DMS114 treated with DMSO at 0.1 percent for 48 hours (cell line): ENCODE results near the gene KITLG.
"Not testable (repeated sequence)": the region's sequence is repeated elsewhere in the genome, so short reads cannot be mapped to it uniquely, and the experiment has no call there.

Source experiments
- DNase-seq: peaks from one replicate; lab custom pipeline; 2025; ENCODE audit not compliant: unreplicated experiment; lab: John Stamatoyannopoulos, UW

Gene KITLG

DNA sequence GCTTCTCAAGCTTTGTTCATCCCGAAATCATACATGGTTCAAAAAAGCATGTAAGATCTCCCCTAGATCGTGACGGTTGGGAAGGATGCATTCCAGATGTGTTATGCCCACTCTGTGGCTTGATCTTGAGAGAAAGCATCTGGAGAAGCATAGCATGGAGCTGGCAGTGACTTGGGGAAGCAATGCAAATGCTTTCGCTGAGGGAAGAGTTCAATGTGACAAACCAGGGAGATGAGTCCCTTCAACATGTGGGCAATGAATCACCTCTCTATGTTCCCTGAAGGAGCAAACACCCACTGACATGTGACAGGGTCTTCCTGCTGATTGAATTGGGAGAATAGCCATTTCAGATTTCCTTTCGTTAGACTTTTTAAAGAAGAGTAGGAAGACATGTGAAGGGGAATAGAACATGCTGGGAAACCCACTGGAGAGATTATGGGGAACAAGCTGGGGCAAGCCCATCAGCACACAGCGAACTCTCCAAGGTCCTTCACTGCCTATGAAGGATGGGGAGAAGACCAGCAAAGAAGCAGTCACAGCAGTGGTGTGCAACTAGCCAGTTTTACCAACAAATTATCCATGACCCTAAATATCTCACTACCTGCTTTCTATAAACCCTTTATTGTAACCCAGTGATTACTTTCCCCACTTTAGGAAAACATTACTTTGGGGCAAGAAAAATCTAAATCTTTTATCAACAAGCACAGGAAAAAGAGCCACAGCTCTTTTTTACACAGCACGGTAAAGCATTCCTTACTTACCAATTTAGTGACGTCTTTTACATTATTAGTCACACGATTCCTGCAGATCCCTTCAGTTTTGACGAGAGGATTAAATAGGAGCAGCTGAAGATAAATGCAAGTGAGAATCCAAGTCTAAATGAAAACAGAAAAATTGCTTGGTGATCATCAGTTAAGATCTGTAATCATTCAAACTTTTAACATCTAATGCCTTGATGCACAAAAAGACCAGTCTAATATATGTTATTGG, 35.0 kb downstream of the KITLG start:
- no peak for DNase-seq

DNA sequence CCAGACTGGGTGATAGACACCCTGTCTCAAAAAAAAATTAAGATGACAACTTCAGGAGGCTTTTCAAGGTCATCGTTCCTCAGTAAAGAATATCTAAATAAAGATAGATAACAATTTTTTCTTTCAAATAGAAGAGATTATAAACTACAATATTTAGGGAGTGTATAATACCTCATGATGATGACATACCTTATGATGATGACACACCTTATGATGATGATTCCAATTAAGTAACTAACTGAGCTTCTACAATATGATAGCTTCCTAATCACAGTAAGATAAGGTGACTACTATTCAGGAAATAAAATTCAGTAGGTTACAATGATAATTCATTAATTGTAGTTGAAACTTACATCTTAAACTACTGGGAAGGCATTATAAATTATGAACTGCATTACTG, 40.4 kb downstream of the KITLG start:
- DNase-seq, result no peak

DNA sequence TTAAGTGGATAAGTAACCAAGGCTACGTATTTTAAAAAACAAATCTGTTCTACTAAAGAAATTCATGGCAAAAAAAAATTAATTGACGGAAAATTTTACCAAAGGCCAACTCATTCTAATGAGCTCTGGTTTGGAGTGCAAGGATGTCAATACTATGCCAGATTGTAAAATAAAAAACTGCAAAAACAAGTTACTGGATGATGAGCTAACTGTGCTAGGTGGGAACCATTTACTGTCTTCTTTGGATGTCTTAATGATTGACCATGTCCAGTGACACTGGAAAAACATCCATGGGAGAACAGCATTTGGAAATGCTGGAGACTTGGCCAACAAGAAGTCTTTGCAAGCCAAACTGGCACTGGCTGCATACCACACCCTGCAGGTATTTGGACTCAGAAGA, 41.6 kb downstream of the KITLG start:
- DNase-seq, result no peak

DNA sequence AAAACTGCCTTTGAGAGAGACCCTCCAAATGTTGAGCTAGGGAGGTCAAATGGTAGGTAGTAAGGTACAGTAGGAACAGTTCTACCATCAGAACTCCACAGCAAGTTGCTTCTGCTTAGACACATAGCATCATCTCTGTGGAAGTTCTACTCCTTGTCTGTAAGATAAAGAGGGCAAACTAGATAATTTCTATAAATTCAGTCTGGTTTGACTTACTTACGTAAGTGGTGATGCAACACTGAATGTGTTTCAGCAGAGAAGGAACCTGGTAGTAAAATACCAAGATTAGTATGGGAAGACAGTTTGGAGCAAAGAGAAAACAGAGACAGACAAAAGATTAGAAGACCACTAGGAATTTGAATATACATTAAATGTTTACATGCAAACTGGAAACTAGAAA, 42.0 kb downstream of the KITLG start:
- DNase-seq, result no peak

DNA sequence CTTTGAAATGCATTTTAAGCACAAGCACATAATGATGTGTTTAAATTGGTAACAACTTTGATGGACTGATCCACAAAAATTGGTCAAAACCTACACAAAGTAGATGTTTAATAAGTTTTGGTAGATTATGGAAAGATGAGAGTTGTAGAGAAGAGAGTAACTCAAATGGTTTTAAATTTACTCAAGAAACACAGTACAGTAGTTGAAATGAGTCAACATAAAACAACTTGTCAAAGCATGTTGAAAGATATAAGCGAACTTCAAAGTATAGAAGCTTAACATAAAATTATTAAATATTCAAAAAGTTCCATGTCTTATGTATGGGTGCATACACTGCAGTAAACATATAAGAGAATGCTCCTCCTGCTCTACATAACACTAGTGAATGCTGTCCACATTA, 49.4 kb downstream of the KITLG start:
- no peak for DNase-seq

DNA sequence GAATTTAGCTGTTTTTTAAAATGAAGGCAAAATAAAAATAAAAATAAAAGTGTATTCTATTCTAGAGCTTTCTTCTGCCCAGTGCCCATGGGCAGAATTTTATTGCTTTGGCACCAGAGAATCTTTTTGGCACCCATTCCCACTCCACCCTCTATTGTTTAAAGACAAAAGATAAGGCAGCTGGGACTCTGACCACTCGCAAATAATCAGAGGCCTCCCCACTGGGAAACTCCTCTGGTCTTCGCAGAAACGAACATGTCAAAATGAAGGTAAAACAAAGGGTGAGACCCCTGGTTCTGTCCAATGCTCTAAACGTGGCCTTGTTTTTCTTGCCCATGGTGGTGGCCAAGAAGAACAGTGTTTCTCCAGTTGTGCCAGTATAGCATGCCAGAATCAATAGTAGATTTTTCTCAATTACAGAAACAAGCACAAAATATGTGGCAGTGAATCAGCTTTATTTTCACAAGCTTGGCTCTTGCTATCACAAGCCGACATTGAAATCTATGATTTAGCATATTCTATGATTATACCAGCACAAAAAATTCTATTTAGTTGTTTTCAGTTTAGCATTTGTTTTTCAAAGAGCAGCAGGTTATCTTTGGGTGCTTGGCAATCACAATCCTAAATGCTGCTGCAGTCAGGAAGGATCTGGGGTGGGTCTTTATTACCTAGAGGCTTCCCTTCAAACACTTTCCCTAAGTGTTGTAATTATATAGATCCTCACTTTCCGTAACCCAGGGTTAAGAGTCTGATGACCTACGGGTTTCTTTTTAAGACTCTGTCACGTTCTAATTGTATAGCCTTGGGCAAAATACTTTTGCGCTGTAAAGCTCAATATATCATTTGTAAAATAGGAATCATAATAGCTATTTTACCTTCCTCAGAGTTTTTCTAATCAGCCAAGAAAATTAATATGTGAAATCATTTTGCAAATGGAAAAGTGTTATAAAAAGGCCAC, 50.5 kb downstream of the KITLG start:
- no peak for DNase-seq

DNA sequence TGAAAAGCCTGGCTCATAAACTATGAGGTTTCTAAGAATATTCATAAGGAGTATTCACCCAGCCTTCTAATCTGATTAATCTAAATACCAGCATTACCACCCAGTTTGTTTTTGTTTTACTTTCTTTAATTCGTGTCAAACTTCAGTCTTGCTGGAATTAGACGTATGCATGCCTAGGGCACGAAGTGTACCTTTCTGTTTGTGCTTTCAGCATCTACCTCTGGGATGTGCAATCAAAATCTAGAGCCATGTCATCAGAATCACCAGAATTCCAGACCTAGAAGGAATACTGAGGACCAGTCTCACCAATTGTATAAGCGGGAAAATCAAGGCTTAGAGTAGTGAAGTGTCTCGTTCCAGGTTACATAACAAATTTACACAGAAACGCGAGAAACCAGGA, 57.3 kb downstream of the KITLG start:
- DNase-seq, result no peak

DNA sequence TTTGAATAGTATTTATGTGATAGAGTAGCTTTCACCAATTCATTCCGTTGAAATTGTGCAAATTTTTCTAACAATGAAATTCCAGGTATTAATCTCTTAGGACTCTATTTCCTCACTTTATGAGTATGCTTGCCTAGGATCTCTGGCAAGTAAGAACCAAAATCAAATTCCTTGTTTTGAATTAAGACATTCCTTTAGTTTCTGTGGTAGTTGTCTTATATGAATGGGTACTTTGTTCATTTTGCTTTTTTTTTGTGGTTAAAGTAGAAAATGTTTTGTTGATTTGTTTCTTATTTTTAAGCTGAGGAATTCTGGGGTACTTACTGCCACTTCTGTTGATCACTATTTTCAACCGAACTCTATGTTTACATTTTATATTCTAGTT, 59.8 kb downstream of the KITLG start:
- no peak for DNase-seq

DNA sequence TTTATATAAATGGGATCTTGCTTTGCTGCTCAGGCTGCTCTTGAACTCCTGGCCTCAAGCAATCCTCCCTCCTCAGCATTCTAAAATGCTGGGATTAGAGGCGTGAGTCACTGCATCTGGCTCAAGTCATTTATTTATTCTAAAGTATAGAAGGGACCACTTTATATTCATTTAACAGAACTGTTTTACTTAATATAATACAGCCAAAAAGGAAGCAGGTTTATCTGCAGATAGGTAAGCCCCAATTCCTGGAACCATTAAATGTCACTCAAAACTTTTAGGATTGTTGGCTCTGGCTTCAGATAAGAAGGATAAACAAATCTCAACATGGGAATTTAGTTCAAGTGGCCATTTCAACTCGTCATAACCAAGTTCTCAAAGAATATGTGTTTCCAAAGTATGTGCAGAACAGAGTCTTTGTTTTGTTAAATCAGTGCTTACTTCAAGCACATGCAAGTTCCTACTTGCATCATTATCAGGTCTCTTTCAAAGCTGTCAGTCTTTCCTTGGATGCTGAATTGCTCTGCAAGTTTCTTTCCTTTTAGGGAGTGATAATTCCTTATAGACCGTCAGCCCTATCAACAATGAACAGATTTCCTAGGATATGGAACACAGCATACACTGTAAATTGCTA, 60.4 kb downstream of the KITLG start:
- no peak for DNase-seq

DNA sequence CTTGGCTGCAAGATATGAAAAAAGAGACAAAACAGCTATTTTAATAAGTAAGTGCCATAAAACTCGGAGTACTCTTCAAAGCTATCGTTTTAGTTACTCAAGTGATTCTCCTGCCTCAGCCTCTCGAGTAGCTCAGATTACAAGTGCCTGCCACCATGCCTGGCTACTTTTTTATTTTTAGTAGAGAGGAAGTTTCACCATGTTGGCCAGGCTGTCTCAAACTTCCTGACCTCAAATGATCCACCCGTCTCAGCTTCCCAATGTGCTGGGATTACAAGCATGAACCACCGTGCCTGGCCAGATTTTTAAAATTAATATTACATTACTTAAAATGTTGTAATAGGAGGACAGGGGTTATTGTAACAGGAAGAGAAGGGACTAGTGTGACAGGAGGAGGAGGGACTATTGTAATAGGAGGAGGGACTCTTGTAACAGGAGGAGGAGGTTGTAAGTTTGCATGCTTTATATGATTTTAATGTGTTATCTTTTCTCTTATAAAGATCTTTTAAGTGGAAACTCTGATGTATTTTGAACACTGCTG, 61.3 kb downstream of the KITLG start:
- DNase-seq, result no peak

DNA sequence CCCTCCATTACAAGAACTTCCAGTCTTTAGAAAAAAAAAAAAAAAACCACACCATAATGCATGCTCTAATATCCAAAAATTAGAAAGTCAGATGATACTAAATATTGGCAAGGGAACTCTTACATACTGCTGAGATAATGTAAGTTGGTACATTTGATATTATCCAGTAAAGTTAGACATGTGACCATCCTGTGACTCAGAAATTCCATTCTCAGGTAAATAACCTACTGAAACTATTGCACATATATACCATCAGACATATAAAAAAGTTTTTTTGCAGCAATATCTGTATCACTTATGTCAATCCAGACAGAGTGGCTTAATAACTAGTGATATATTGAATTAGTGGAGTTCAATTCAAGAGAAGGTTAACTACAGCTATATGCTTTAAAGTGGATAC, 63.5 kb downstream of the KITLG start:
- DNase-seq, result no peak

DNA sequence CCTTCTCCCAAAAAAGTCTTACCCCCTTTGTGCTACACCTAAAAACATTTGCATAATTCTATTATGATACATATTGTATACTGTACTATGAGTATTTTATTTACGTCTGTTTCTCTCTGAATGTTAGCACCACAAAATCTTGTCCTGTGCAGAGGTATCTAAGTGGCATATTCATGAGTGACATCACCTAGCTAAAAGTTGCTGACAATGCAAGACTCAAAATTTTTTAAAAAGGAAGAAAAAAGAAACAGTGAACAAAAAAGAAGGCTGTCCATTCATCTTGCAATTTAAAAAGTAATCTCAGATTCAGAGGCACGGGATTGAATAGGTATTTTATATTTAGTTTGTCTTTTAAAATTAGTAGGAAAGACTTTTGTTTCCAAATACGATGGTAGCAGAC, 69.4 kb downstream of the KITLG start:
- DNase-seq, result no peak

DNA sequence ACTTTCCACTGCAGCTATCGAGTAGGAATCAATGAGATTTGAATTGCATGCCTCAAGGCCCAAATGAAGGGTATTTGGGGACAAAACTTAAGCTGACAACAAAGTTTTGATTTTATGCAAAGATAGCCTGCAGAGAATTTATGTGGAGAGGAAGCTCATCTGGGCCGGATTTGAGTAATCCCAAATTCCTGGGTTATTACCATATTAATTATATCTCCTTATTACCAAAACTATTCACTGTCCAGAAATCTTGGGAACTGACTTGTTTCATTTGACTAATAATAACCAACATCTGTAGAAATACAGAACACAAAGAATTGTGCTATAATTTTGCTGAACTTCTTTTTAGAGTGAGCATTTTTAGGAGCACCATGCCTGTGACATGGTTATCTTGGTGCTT, 70.4 kb downstream of the KITLG start:
- no peak for DNase-seq

DNA sequence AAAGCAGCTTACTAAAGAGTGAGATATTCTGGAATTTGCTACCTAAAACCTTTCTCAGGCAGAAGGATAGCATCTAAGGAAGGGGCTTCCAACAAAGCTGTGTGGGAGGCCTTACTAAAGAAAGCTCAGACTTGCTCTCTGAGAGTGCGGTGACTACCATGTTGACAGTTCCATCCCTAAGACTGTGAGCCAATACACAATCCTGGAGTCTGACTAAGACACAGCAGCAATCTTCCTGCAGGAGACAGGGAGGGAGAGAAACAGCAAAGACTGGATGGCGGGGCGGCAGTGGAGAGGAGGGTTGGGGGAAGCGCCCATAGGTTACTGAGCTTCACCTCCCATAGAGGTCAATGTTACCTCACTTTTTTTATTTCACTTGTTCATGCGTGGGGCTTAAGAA, 70.9 kb downstream of the KITLG start:
- DNase-seq, result no peak

DNA sequence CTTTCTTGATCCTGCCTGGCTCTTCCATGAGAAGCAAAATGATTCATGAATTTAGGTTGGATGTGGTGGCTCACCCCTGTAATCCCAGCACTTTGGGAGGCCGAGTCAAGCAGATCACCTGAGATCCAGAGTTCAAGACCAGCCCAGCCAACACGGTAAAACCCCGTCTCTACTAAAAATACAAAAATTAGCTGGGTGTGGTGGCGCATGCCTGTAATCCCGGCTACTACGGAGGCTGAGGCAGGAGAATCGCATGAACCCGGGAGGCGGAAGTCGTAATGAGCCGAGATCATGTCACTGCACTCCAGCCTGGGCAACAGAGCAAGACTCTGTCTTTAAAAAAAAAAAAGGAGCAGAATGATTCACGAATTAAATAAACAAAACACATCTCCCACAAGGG, 72.4 kb downstream of the KITLG start:
- DNase-seq, result not testable (repeated sequence)

DNA sequence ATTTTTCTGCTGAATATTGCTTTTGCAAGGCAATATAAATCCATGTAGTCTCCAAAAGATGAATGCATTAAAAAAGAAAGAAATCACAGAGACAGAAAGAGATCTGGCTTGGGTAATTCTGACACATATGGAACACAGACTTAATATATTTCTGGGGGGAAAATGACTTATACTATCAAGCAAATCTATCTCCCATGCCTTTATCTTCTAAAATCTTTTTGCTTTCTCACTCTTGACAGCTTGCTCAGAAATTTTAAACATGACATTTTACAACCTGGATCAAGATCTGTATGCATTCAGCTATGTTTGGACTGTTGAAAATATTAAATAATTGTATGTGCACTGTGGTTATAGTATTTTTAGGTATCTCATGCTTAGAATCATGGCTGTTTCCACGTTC, 73.0 kb downstream of the KITLG start:
- DNase-seq, result no peak

DNA sequence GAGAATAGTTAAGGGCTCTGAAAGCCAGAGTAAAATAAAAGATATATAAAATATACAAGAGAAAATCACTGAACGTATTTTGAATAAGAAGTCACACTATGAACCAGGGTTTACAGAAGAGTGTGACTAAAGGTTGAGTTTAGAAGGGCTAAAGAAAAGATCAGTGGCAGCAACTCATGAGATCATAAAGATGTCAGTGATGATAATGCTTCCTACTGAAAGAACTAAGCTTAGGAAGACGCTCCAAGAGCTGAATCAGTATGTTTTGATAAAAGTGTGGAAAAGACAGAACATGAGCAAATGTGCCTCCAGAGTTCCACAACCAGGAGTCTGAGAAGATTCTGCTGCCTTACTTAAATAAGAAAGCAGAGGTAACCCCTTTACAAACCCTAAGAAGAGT, 74.6 kb downstream of the KITLG start:
- DNase-seq, result no peak

DNA sequence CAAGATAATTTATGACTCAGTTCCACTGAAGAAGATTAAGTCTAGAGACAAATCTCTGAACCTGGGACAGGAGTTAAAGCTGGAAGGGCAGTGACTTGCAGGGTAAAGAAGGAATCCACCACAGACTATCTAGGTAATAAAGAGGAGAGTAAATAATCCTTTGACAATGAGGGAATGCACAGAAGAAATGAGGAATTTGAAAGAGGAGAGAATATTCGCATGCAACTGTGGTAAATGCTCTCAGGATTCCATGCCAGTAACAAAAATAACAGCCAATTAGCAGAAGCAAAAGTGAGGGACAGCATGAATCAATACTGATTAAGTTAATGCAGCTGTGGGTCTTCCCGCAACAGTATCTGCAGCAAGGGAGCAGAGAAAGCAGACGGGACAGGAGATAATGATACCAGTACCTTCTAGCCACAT, 77.0 kb downstream of the KITLG start:
- DNase-seq, result no peak

DNA sequence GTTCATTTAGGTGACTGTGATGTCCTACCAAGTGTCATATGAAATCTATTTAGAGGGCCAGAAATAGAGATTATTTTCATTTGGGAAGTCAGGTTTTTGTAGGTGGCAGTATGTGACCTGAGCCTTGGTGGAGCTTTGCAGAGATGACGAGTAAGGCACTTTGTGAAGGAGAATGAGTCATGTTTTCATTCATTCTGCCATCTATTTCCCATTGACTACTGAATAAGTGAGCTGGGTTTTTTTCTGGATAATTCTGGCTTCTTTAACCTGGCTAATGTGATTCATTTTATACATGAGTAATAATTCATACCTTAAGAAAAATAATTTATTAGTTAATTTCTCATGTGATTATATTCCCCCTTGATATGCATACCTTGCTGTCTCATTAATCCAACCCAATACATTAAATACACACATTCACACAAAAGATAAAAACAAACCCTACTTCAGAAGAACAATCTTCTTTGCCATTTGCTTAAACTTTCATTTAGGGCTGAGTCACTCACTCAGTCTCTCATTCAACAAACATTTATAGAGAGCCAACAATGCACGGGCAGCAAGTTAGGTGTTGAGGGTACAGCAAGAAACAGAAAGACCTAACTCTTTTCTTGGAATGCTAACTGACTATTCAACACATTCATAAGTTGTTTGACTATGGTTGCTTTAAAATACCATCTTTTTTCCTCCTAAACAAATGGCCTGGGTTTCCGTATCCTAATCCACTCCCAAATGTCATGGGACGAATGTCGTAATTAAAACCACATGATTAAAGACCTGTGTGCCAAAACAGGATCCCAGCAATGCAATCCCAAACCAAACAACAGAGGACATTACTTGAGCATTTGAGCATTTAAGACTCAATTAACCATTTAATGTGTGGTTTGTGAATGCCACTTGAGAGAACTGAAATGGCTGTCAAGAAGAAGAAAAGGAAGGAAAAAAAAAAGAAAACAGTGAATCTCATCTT, 78.0 kb downstream of the KITLG start:
- no peak for DNase-seq

DNA sequence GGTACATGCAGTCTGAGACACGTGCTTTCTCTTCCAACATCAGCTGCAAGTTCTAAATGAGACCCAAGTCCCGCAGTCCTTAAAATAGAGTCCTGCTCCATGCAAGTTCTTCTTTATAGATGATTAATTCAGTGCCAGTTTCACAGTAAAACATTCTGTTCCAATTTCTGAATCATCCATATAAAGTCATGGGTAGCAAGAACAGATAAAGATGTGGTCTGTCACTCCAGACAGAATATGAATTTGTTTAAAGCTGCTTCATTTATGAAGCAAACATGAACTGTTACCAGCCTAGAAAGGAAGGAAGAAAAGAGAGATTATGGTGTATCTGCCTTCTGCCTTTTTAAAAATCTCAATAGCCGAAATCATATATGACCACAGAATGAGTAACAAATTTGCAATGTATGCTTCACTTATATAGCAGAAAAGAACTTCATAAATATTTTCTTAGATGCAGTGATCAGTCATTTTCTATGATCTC, 83.3 kb downstream of the KITLG start:
- DNase-seq, result no peak
